ENCODE data around the gene CIAO3.

Gene CIAO3

GRCh38 chr16:766820-767640, 26.2 kb upstream of the CIAO3 start:
- Histone ChIP-seq H3K36me3 (ENCODE audit: control insufficient read depth, insufficient read depth, low read length) (no peaks in the 10 kb centered on the region), H3K27me3 (replicated peaks; ENCODE audit: control insufficient read depth, insufficient read depth, low read length) (no peaks in the 10 kb centered on the region), H3K4me3 (replicated peaks; ENCODE audit: low read depth, low read length) (no peak overlapping the region)
- TF ChIP-seq, protein P1, sequence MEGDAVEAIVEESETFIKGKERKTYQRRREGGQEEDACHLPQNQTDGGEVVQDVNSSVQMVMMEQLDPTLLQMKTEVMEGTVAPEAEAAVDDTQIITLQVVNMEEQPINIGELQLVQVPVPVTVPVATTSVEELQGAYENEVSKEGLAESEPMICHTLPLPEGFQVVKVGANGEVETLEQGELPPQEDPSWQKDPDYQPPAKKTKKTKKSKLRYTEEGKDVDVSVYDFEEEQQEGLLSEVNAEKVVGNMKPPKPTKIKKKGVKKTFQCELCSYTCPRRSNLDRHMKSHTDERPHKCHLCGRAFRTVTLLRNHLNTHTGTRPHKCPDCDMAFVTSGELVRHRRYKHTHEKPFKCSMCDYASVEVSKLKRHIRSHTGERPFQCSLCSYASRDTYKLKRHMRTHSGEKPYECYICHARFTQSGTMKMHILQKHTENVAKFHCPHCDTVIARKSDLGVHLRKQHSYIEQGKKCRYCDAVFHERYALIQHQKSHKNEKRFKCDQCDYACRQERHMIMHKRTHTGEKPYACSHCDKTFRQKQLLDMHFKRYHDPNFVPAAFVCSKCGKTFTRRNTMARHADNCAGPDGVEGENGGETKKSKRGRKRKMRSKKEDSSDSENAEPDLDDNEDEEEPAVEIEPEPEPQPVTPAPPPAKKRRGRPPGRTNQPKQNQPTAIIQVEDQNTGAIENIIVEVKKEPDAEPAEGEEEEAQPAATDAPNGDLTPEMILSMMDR (IDR thresholded peaks at IDR 0.05; ENCODE audit: insufficient read depth, low read length, poor library complexity, severe bottlenecking), result no peak
- peak; percentile 8 for DNase-seq (ENCODE audit: extremely low read depth, insufficient read length)

DNA sequence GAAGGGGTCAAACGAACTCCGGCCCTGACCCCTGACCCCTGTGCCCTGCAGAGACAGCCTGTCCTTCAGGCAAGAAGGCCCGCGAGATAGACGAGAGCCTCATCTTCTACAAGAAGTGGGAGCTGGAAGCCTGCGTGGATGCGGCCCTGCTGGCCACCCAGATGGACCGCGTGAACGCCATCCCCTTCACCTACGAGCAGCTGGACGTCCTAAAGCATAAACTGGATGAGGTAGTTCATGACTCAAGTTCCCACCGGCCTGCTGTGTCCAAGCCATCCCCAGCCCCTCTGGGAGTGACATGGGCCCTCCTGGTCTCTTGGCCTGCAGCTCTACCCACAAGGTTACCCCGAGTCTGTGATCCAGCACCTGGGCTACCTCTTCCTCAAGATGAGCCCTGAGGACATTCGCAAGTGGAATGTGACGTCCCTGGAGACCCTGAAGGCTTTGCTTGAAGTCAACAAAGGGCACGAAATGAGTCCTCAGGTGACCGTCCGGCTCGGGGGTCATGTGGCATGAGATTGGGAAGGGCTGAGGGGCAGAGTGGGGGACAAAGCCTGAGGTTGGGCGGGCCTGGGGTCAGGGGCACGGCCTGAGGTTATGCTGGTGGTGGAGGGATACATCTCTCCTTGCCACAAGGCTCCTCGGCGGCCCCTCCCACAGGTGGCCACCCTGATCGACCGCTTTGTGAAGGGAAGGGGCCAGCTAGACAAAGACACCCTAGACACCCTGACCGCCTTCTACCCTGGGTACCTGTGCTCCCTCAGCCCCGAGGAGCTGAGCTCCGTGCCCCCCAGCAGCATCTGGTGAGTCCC, 25.4 kb upstream of the CIAO3 start:
- no peak for DNase-seq (ENCODE audit: extremely low read depth, insufficient read length)
- Histone ChIP-seq H3K4me3 (replicated peaks; ENCODE audit: low read depth, low read length) (no peak overlapping the region), H3K36me3 (ENCODE audit: control insufficient read depth, insufficient read depth, low read length) (no peaks in the 10 kb centered on the region), H3K27me3 (replicated peaks; ENCODE audit: control insufficient read depth, insufficient read depth, low read length) (no peaks in the 10 kb centered on the region)
- TF ChIP-seq, protein P1 (IDR thresholded peaks at IDR 0.05; ENCODE audit: insufficient read depth, low read length, poor library complexity, severe bottlenecking), result no peak

GRCh38 chr16:765488-765865, 24.7 kb upstream of the CIAO3 start:
- Histone ChIP-seq H3K36me3 (ENCODE audit: control insufficient read depth, insufficient read depth, low read length) (no peaks in the 10 kb centered on the region), H3K27me3 (replicated peaks; ENCODE audit: control insufficient read depth, insufficient read depth, low read length) (no peaks in the 10 kb centered on the region), H3K4me3 (replicated peaks; ENCODE audit: low read depth, low read length) (no peak overlapping the region)
- DNase-seq (ENCODE audit: extremely low read depth, insufficient read length), result no peak
- TF ChIP-seq, protein P1 (IDR thresholded peaks at IDR 0.05; ENCODE audit: insufficient read depth, low read length, poor library complexity, severe bottlenecking), result no peak

DNA sequence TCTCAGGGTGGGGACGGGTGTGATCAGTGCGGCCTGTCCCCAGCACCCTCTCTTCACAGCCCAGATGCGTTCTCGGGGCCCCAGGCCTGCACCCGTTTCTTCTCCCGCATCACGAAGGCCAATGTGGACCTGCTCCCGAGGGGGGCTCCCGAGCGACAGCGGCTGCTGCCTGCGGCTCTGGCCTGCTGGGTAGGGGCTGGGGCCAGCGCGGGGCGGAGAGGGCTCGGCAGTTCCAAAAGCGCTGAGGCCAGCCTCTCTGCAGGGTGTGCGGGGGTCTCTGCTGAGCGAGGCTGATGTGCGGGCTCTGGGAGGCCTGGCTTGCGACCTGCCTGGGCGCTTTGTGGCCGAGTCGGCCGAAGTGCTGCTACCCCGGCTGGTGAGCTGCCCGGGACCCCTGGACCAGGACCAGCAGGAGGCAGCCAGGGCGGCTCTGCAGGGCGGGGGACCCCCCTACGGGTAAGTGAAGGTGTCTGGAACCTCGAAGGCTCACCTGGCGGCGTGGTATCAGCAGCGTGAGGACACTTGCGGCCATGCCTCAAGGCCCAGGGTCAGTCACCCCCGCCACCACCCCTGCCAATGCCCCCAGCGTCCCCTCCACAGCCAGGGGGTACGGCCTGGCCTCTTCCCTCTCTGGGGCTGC, 24.2 kb upstream of the CIAO3 start:
- H3K4me3 ChIP-seq (replicated peaks; ENCODE audit: low read depth, low read length), result no peak overlapping the region
- DNase-seq (ENCODE audit: extremely low read depth, insufficient read length), result peak; percentile 4
- H3K36me3 ChIP-seq (ENCODE audit: control insufficient read depth, insufficient read depth, low read length), result no peaks in the 10 kb centered on the region
- TF ChIP-seq, protein P1 (IDR thresholded peaks at IDR 0.05; ENCODE audit: insufficient read depth, low read length, poor library complexity, severe bottlenecking), result no peak
- H3K27me3 ChIP-seq (replicated peaks; ENCODE audit: control insufficient read depth, insufficient read depth, low read length), result no peaks in the 10 kb centered on the region

GRCh38 chr16:764184-764750, 23.5 kb upstream of the CIAO3 start:
- no peaks in the 10 kb centered on the region for H3K36me3 ChIP-seq (ENCODE audit: control insufficient read depth, insufficient read depth, low read length)
- H3K27me3 ChIP-seq (replicated peaks; ENCODE audit: control insufficient read depth, insufficient read depth, low read length), result no peaks in the 10 kb centered on the region
- no peak overlapping the region for H3K4me3 ChIP-seq (replicated peaks; ENCODE audit: low read depth, low read length)
- TF ChIP-seq, protein P1 (IDR thresholded peaks at IDR 0.05; ENCODE audit: insufficient read depth, low read length, poor library complexity, severe bottlenecking), result no peak
- DNase-seq (ENCODE audit: extremely low read depth, insufficient read length), result no peak
